ENCODE measurements around the gene SLAMF9. TPM values are rescaled to one million over a fixed set of nuclear protein-coding genes. Genes with fewer than 3 reads are reported as not detected.

SLAMF9 gene
- total RNA-seq = not detected in 2 replicates

DNA sequence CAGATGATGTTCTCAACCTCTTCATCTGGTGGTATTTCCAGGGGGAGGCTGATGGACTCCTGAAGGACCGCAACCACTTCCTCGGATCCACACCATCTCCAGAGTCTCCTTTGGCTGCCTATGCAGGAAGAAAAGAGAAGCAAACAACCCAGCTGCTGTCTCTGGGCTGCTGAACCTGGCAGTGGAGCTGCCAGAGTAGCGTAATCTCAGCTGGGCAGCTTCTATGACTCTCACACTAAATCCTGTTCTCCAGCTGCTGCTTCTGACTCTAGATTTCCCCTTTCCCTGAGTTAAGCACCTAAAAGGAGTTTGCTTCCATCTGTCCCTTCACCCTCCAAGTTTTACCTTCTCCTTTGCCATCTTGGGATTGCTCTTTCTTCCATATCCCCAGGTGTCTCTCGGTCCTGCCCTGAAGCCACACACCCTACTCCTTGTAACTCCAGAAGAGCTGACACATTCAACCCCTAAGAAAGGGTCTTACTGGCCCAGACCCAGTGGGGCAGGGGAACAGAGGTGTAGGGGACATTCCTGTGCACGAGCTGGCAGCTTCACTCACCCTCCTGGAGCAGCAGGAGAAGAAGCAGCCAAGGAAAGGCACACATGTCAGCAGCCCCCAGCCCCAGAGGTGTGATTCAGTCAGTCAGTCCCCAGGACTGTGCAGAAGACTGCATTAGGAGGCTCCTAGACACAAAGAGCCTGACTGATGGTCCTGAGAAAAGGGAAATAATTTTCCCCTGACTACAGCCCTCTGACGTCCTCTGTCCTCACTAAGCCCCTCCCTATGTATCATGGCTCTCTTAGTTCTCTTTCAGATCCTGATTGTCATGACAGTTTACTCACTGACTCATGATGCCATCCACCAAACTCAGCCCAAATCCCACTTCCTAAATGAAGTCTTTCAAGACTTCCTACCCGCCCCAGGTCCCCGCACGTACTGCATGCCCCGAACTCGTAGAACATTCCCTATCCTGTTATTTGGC lies at the start of gene SLAMF9:
SLAMF9 (minus strand) TSS at position 702 of the 980 bp plus-strand sequence; CDS start at position 602, 100 bp downstream.

GRCh38 chr1:159945483-159946241 lies 8.4 kb downstream of the SLAMF9 start, which contains the start of gene IGSF9:
Gene IGSF9 (minus strand): TSS chr1:159945613. CDS start chr1:159943454, 2,159 bp downstream.

GRCh38 chr1:159924791-159925718 lies 29.0 kb downstream of the SLAMF9 start, which contains the start of gene TAGLN2:
Gene TAGLN2 (minus strand): TSS chr1:159925507. CDS start chr1:159920509, 4,998 bp downstream.

Other genes with a start within 250 kb of the SLAMF9 start
- 0.23 TPM in 1 of 2 replicates, not detected in the other for gene CRP, start 239.6 kb downstream of the SLAMF9 start, total RNA-seq
- gene DUSP23, start 173.3 kb downstream of the SLAMF9 start, total RNA-seq = 36.9 and 104 TPM in 2 replicates
- not detected in 2 replicates for gene FCRL6, start 151.9 kb downstream of the SLAMF9 start, total RNA-seq
- gene SLAMF8, start 127.4 kb downstream of the SLAMF9 start, total RNA-seq = 0.09 and 1.5 TPM in 2 replicates
- gene VSIG8, start 91.6 kb downstream of the SLAMF9 start, total RNA-seq = 0.12 TPM in 1 of 2 replicates, not detected in the other
- 0.12 TPM in 1 of 2 replicates, not detected in the other for gene CFAP45, start 54.1 kb downstream of the SLAMF9 start, total RNA-seq
- gene TAGLN2, start 28.7 kb downstream of the SLAMF9 start, total RNA-seq = 251 and 454 TPM in 2 replicates
- gene IGSF9, start 8.6 kb downstream of the SLAMF9 start, total RNA-seq = 0.09 and 2.0 TPM in 2 replicates
- gene PIGM, start 77.8 kb upstream of the SLAMF9 start, total RNA-seq = 2.3 TPM in 2 replicates
- 0.12 TPM in 1 of 2 replicates, not detected in the other for gene KCNJ10, start 115.9 kb upstream of the SLAMF9 start, total RNA-seq
- gene KCNJ9, start 127.3 kb upstream of the SLAMF9 start, total RNA-seq = 0.60 TPM in 1 of 2 replicates, not detected in the other
- 11.2 and 15.9 TPM in 2 replicates for gene IGSF8, start 144.4 kb upstream of the SLAMF9 start, total RNA-seq
- 1.2 and 1.8 TPM in 2 replicates for gene ATP1A2, start 161.5 kb upstream of the SLAMF9 start, total RNA-seq
- not detected in 2 replicates for gene ATP1A4, start 197.4 kb upstream of the SLAMF9 start, total RNA-seq
- gene CASQ1, start 236.3 kb upstream of the SLAMF9 start, total RNA-seq = not detected in 2 replicates